Hepatocyte (in vitro differentiated cells): ENCODE data around the gene GLCCI1.

Experiments
- EZH2 ChIP-seq: fragments of 200-600 bp; sonication (generic); IDR thresholded peaks from 2 replicates; pipeline ENCODE4 v1.6.1; 2016; ENCODE audit warnings: antibody characterized with exemption, mild to moderate bottlenecking, borderline replicate concordance
- TF ChIP-seq, protein P1 (sequence below): fragments of 200-600 bp; sonication (generic); IDR thresholded peaks from 2 replicates; pipeline ENCODE4 v1.5.1; 2016; ENCODE audit warnings: antibody characterized with exemption, mild to moderate bottlenecking; ENCODE audit not compliant: poor library complexity

DNA sequence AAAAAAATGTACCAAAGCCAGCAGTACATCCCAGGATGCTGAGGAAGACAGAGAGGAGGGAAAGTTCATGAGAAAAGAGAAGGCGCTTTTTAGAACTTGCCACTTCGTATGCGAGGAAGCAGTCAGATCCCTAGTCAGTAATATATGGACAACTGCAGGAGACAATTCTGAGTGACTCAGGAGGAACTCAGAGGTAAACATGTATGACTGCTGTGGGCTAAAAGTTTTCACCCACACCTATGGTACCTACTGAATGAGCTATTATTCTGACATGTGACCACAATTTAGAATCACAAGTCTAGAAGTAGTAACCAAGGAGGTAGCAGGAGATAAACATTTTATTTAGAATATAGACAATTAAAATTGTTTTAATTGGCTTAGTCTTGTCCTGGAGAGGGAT lies 166.8 kb downstream of the GLCCI1 start:
- TF ChIP-seq EZH2 = no peak
- TF ChIP-seq, protein P1, sequence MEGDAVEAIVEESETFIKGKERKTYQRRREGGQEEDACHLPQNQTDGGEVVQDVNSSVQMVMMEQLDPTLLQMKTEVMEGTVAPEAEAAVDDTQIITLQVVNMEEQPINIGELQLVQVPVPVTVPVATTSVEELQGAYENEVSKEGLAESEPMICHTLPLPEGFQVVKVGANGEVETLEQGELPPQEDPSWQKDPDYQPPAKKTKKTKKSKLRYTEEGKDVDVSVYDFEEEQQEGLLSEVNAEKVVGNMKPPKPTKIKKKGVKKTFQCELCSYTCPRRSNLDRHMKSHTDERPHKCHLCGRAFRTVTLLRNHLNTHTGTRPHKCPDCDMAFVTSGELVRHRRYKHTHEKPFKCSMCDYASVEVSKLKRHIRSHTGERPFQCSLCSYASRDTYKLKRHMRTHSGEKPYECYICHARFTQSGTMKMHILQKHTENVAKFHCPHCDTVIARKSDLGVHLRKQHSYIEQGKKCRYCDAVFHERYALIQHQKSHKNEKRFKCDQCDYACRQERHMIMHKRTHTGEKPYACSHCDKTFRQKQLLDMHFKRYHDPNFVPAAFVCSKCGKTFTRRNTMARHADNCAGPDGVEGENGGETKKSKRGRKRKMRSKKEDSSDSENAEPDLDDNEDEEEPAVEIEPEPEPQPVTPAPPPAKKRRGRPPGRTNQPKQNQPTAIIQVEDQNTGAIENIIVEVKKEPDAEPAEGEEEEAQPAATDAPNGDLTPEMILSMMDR = no peak
